Liver (tissue), 9 donors: ENCODE measurements around the gene TMEM119. TPM values are rescaled to one million over a fixed set of nuclear protein-coding genes. Genes with fewer than 3 reads are reported as not detected.
"Not testable (repeated sequence)": the region's sequence is repeated elsewhere in the genome, so short reads cannot be mapped to it uniquely, and the experiment has no call there.

Experiments used
- DNase-seq: peaks from one replicate; pipeline ENCODE4 v3.0.0-alpha.2; 2017; ENCODE audit warnings: low spot score
- H3K27ac ChIP-seq, 2 donors: one replicate each; pipeline ENCODE4 v1.7.0; 2013; ENCODE audit warnings: inconsistent platforms in 2 of 2, low read length in 2 of 2, control low read depth in 1 of 2, low read depth in 1 of 2, mild to moderate bottlenecking in 1 of 2
- H3K27me3 ChIP-seq, 4 donors: one replicate each; pipeline versions ENCODE4 v1.6.1 to v1.7.0; 2013; ENCODE audit warnings: low read length in 3 of 4, inconsistent platforms in 1 of 4, mild to moderate bottlenecking in 1 of 4, moderate library complexity in 1 of 4; ENCODE audit not compliant: control insufficient read depth in 4 of 4, insufficient read depth in 4 of 4
- H3K36me3 ChIP-seq, 4 donors: one replicate each; pipeline versions ENCODE4 v1.6.1 to v1.7.0; 2013; ENCODE audit warnings: low read length in 3 of 4, mild to moderate bottlenecking in 3 of 4, low read depth in 1 of 4, moderate library complexity in 1 of 4; ENCODE audit not compliant: control insufficient read depth in 4 of 4, insufficient read depth in 3 of 4
- H3K4me1 ChIP-seq, 4 donors: one replicate each; pipeline versions ENCODE4 v1.6.1 to v1.7.0; 2013; ENCODE audit warnings: low read length in 3 of 4, mild to moderate bottlenecking in 3 of 4, moderate library complexity in 1 of 4; ENCODE audit not compliant: control insufficient read depth in 4 of 4, insufficient read depth in 4 of 4
- H3K4me3 ChIP-seq, 3 donors: one replicate each; pipeline versions ENCODE4 v1.6.1 to v1.7.0; 2013; ENCODE audit warnings: low read length in 3 of 3, control low read depth in 1 of 3, low read depth in 1 of 3, mild to moderate bottlenecking in 1 of 3
- H3K9ac ChIP-seq, 2 donors: one replicate each; pipeline ENCODE4 v1.7.0; 2013; ENCODE audit warnings: low read length in 2 of 2, mild to moderate bottlenecking in 2 of 2, moderate library complexity in 2 of 2, control low read depth in 1 of 2, low read depth in 1 of 2
- H3K9me3 ChIP-seq, 4 donors: one replicate each; pipeline versions ENCODE4 v1.6.1 to v1.7.0; 2013; ENCODE audit warnings: low read length in 3 of 4; ENCODE audit not compliant: control insufficient read depth in 4 of 4
- ATF3 ChIP-seq: IDR thresholded peaks from 2 replicates; pipeline ENCODE4 v1.6.1; 2016; ENCODE audit warnings: antibody characterized with exemption
- CTCF ChIP-seq: fragments of 150-350 bp; IDR thresholded peaks from 2 replicates; pipeline ENCODE4 v1.5.1; 2017; ENCODE audit warnings: improper control_type of control experiment, low read depth, low read length; ENCODE audit not compliant: missing input control
- FOXA1 ChIP-seq: IDR thresholded peaks from 2 replicates; pipeline ENCODE4 v1.6.1; 2016; ENCODE audit warnings: antibody characterized with exemption
- FOXA2 ChIP-seq: IDR thresholded peaks from 2 replicates; pipeline ENCODE4 v1.6.1; 2016; ENCODE audit warnings: antibody characterized with exemption
- GABPA ChIP-seq, 2 donors: IDR thresholded peaks in 1 of 2; conservative IDR thresholded peaks in 1 of 2; 2 replicates each; pipeline ENCODE4 v1.6.1; 2016; ENCODE audit warnings: antibody characterized with exemption in 2 of 2, mild to moderate bottlenecking in 1 of 2, moderate library complexity in 1 of 2
- HNF4G ChIP-seq: IDR thresholded peaks from 2 replicates; pipeline ENCODE4 v1.6.1; 2016; ENCODE audit warnings: antibody characterized with exemption
- JUND ChIP-seq, 2 donors: IDR thresholded peaks; 2 replicates each; pipeline ENCODE4 v1.6.1; 2016; ENCODE audit warnings: antibody characterized with exemption in 2 of 2
- NR2F2 ChIP-seq: IDR thresholded peaks from 2 replicates; pipeline ENCODE4 v1.6.1; 2016; ENCODE audit warnings: antibody characterized with exemption
- RAD21 ChIP-seq, 2 donors: IDR thresholded peaks; 2 replicates each; pipeline ENCODE4 v1.6.1; 2016; ENCODE audit warnings: antibody characterized with exemption in 2 of 2, mild to moderate bottlenecking in 2 of 2
- SP1 ChIP-seq: IDR thresholded peaks from 2 replicates; pipeline ENCODE4 v1.6.1; 2018; ENCODE audit warnings: antibody characterized with exemption, mild to moderate bottlenecking
- TAF1 ChIP-seq: conservative IDR thresholded peaks from 2 replicates; pipeline ENCODE4 v1.6.1; 2016; ENCODE audit warnings: antibody characterized with exemption, mild to moderate bottlenecking
- YY1 ChIP-seq: IDR thresholded peaks from 2 replicates; pipeline ENCODE4 v1.6.1; 2016; ENCODE audit warnings: antibody characterized with exemption, mild to moderate bottlenecking
- ZBTB33 ChIP-seq: IDR thresholded peaks from 2 replicates; pipeline ENCODE4 v1.6.1; 2016; ENCODE audit warnings: antibody characterized with exemption
- WGBS: extraction: QIAGEN DNeasy Blood & Tissue Kit; methylation state at CpG from one replicate; pipeline ENCODE4 v1.1.7; 2013; 5-methylcytosine and 5-hydroxymethylcytosine counted together
- polyA plus RNA-seq, 2 donors: library from polyadenylated mRNA; stranded (reverse) in 1 of 2; unstranded in 1 of 2; fragments of 200-250 nt in 1 of 2; fragments of >200 nt in 1 of 2; fragmentation: Nextera tagmentation in 1 of 2; extraction: Ambion mirVana in 1 of 2; gene quantifications; one replicate each; pipeline versions ENCODE4 v1.2.1 to v1.2.3, GENCODE V29; 2013 to 2015
- total RNA-seq, 2 donors: library from RNA; depleted of rRNA; stranded (reverse); fragments of >200 nt; gene quantifications; one replicate each; pipeline ENCODE4 v1.2.3, GENCODE V29; 2014
- donor health status: healthy.
- donor health status: healthy.
- donor health status: healthy.
- donor health status: healthy.
- donor health status: healthy.

The TMEM119 gene
- total and polyA plus RNA-seq, 4 donors, result 0.14 to 2.6 (median 0.38) TPM

GRCh38 chr12:108576660-108577234 is 21.1 kb downstream of the TMEM119 start:
- no peak for TF ChIP-seq FOXA2
- TF ChIP-seq GABPA (IDR thresholded peaks at IDR 0.05 in 1 of 2, conservative IDR thresholded peaks at IDR 0.05 in 1 of 2), result no peak
- TF ChIP-seq TAF1, result no peak
- TF ChIP-seq YY1, result no peak
- 60% methylated on average over 6 of the region's 6 CpGs for WGBS
- no peak for DNase-seq
- H3K4me3 ChIP-seq, result no peak overlapping the region
- no peaks in the 10 kb centered on the region for H3K9me3 ChIP-seq
- no peak overlapping the region for H3K9ac ChIP-seq
- no peaks in the 10 kb centered on the region for H3K4me1 ChIP-seq
- H3K27ac ChIP-seq, result no peak overlapping the region
- H3K27me3 ChIP-seq, result no peaks in the 10 kb centered on the region
- H3K36me3 ChIP-seq, result no peaks in the 10 kb centered on the region

GRCh38 chr12:108575199-108575912 is 22.5 kb downstream of the TMEM119 start:
- Histone ChIP-seq H3K9me3 (no peaks in the 10 kb centered on the region), H3K4me3 (no peak overlapping the region), H3K36me3 (no peaks in the 10 kb centered on the region), H3K27me3 (no peaks in the 10 kb centered on the region), H3K4me1 (no peaks in the 10 kb centered on the region), H3K27ac (no peak overlapping the region), H3K9ac (no peak overlapping the region)
- TF ChIP-seq JUND (IDR thresholded peaks at IDR 0.05), result no peak
- no peak for TF ChIP-seq NR2F2
- TF ChIP-seq RAD21 (IDR thresholded peaks at IDR 0.05), result no peak
- TF ChIP-seq ATF3, result no peak
- TF ChIP-seq ZBTB33, result no peak
- no peak for TF ChIP-seq HNF4G
- no peak for TF ChIP-seq TAF1
- TF ChIP-seq SP1, result no peak
- TF ChIP-seq FOXA1, result no peak
- no peak for TF ChIP-seq CTCF
- DNase-seq, result no peak
- 90% methylated on average over 9 of the region's 9 CpGs for WGBS

- not testable (repeated sequence) for H3K27me3 ChIP-seq, H3K4me3 ChIP-seq, H3K36me3 ChIP-seq, H3K27ac ChIP-seq, H3K4me1 ChIP-seq, H3K9me3 ChIP-seq, H3K9ac ChIP-seq, DNase-seq
- WGBS, result 91% methylated on average over 1 of the region's 1 CpG
These were observed 23.6 kb downstream of the TMEM119 start for GRCh38 chr12:108574276-108574675.
